GM21576 (cell line): ENCODE results near the gene FCER2.
"Not testable (repeated sequence)": the region's sequence is repeated elsewhere in the genome, so short reads cannot be mapped to it uniquely, and the experiment has no call there.

Experiments used
- ATAC-seq: cut with Tn5 transposase; IDR thresholded peaks from one replicate; pipeline ENCODE4 v1.9.1; 2021; ENCODE audit warnings: mild to moderate bottlenecking, moderate library complexity; ENCODE audit not compliant: unreplicated experiment

Gene FCER2

DNA sequence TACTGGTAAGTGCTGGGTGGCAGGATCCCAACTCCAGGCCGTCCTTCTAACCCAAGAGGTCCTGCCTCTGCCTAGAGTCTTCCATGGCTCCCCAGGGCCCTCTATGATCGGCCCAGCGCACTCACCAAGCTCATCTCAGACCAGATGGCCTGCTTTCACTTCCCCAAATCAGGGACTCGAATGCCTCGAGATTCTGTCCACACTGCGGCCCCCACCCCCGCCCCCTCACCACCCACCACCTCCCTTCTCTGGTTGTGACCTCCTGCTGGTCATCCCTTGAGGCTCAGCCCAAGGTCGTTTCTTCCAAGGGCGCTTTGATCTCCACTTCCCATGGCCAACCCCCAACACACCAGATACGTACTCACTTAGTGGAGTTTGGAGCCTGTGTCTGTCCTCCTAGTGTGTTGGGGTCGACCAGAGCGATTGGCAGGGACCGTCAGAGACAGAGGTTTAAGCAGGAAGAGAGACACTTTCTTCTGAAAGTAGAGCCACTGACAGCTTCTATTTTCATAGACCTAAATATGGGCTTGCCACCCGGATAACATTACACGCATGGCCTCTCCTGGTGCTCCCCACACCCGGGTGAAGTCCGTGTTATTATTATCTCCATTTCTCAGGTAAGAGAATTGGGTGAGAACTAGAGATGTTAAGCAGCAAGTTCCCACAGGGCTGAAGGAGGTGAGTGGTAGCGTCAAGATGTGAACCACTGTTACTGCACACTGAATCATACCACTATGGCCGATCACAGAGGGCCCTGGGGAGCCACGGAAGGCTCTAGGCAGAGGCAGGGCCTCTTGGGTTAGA, at the start of gene FCER2:
Gene FCER2, minus strand, starts transcription at position 478 of the 804 bp plus-strand sequence. CDS start 2,371 bp downstream, outside the sequence.
- ATAC-seq: peak; percentile 44

- no peak for ATAC-seq
These were observed 49.3 kb upstream of the FCER2 start for GRCh38 chr19:7751157-7751783.

- ATAC-seq: no peak
These were observed 46.8 kb upstream of the FCER2 start for GRCh38 chr19:7748756-7749155.

DNA sequence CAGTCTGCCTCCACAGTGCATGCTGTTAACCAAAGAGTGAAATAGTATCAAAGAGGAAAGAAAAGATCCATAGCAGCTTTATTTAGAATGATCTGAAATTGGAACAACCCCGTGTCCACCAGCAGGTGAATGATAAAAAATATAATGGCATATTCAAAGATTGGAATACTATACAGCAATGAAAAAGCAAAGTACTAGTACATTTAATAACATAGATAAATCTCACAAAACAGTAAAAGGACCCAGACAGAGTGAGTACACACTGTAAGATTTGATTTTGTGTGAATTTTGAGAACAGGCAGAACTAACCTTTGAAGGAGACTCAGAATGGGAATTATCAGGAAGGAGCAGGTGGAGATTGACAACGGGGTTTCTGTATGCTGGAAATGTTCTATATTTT, 46.2 kb upstream of the FCER2 start:
- no peak for ATAC-seq

DNA sequence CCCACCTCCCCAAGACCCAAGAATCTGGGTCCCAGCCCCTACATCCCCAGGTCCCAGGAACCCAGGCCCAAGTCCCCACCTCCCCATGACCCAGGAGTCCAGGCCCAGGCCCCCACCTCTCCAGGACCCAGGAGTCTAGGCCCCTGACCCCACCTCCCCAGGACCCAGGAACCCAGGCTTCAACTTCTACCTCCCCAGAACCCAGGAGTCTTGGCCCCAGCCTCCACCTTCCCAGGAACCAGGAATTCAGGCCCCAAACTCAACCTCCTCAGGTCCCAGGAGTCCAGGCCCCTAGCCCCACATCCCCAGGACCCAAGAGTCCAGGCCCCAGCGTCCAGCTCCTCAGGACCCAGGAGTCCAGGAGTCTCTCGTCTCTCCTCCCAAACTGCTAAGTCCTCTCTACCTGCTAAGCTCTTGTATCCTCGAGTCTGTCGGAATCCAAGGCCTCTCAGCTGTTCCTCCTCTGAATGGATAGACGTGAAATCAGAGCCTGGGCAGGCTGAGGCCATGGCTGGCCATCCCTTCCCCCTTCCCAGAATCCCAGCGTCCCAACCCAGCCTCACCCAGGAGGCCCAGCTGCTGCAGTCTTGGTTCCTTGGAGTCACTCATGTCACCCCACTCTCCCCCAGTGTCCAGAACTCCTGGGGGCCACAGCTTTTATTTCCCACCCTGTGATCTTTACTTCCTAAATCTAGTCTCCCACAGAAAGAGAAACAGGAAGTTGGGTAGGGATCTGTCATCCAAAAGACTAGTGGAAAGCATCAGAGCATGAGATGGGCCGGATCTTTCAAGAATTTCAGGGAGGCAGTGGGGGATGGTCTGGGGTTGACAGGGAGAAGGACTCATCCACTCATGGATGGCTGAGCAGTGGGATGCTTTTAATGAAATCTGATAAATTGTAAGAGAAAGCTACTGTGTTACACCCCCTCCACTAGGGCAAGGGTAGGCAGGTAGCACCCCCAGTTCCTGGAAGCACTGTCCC, 45.3 kb upstream of the FCER2 start, which contains the start of gene CD209:
Gene CD209, minus strand, starts transcription at position 632 of the 982 bp plus-strand sequence. Its CDS starts 23 bp downstream, at position 609.
- no peak for ATAC-seq

GRCh38 chr19:7746306-7746705, 44.4 kb upstream of the FCER2 start:
- ATAC-seq: not testable (repeated sequence)

GRCh38 chr19:7744871-7745650, 43.1 kb upstream of the FCER2 start:
- no peak for ATAC-seq

DNA sequence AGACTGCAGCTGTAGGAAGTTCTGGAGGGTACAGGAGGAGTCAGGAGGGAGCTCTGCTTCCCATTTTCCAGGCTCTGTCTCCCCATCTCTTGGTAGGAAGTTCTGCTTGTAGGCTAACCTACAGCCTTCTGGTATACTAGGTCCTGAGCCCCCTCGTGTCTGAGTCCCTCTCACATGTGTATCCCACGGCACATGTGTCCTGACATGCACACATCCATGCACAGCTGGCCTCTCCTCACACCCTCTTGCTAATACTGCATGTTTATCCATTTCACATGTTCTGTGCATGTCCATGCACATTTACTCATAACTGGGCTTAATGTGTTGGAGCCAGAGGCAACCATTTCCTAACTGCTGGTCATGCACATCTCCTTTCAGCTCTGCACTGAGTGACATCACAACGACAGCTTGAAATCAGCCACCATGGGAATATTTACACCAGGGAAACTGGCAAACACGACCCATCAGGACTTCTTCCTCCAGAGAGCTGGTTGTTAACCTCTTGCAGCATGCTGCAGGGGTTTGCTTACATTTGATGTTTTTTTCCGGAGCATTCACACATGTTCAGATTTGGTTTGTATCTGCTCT, 42.4 kb upstream of the FCER2 start:
- no peak for ATAC-seq

DNA sequence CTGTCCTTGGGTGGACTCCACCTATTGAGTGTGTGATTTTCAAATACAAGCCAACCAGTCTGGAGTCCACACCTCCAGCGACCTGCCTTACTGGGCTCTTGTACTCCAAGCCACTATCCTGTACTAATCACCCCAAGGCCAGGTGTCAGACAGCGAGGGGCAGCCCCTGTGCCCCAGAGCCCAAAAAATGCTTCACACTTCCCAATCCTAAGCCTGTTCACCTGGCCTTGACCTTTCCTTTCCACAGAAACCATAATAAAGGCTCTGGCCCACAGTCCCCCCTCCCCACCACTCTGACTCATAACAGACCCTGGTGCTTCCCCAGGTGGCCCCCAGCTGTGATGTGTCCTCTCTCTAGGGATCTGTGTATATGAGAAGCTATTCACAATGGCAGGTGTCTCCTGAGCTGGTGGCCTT, 41.5 kb upstream of the FCER2 start:
- ATAC-seq: peak; percentile 53

DNA sequence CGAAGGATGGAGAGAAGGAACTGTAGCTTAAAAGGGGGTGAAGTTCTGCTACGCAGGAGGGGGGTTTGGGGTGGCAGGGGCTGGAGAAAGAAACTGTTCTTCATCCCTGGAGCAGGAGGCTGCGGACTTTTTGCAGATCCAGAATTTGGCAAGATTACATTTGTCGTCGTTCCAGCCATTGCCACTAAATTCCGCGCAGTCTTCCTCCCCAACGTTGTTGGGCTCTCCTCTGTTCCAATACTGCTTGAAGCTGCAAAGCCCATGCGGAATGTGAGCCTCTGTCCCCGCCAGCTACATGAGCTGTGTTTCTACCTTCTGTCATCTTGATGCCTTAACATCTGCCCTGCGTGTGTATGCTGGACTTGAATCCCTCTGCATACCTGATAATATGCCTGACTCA, 41.1 kb upstream of the FCER2 start:
- no peak for ATAC-seq

- ATAC-seq: no peak
These were observed 40.6 kb upstream of the FCER2 start for GRCh38 chr19:7742575-7742974.

GRCh38 chr19:7740682-7741054, 38.7 kb upstream of the FCER2 start:
- no peak for ATAC-seq

GRCh38 chr19:7739801-7740681, 38.1 kb upstream of the FCER2 start:
- ATAC-seq: no peak

GRCh38 chr19:7739211-7739755, 37.4 kb upstream of the FCER2 start:
- no peak for ATAC-seq

DNA sequence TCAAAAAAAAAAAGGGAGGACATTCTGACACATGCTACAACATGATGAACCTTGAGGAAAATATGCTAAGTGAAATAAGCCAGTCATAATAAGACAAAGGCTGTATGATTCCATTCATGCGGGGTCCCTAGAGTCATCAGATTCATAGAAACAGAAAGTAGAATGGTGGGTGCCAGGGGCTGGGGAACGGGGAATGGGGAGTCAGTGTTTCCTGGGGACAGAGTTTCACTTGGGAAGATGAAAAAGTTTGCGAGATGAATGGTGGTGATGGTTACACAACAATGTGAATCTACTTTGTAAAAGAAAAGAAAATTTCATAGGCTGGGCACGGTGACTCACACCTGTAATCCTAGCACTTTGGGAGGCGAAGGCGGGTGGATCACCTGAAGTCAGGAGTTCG, 36.1 kb upstream of the FCER2 start:
- no peak for ATAC-seq

- ATAC-seq: no peak
These were observed 35.3 kb upstream of the FCER2 start for GRCh38 chr19:7737215-7737614.

DNA sequence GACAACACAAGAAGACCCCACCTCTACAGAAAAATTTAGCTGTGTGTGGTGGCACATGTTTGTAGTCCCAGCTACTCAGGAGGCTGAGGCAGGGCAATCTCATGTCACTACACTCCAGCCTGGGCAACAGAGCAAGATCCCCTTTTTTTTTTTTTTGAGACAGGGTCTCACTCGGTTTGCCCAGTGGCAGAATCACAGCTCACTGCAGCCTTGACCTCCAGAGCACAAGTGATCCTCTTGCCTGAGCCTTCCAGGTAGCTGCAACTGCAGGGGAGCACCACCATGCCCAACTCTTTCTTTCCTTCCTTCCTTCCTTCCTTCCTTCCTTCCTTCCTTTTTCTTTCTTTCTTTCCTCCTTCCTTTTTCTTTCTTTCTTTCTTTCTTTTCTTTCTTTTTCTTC, 34.2 kb upstream of the FCER2 start:
- ATAC-seq: no peak
